HepG2 (cell line): Measurements from ENCODE around the gene ENTREP3. TPM values are rescaled to one million over a fixed set of nuclear protein-coding genes. Genes with fewer than 3 reads are reported as not detected.

Experiments used
- AKNA ChIP-seq: sonication (generic); formaldehyde crosslinking; IDR thresholded peaks from 2 replicates; pipeline ENCODE4 v1.4.0; 2020; ENCODE audit warnings: missing genetic modification reagents, borderline replicate concordance
- ARID4A ChIP-seq: sonication (generic); formaldehyde crosslinking; IDR thresholded peaks from 2 replicates; pipeline ENCODE4 v1.5.0; 2020; ENCODE audit warnings: mild to moderate bottlenecking, missing genetic modification reagents, borderline replicate concordance
- ARNT ChIP-seq: fragments of 450-650 bp; IDR thresholded peaks from 2 replicates; pipeline ENCODE4 v1.6.1; 2017
- EHMT2 ChIP-seq: fragments of 200-600 bp; sonication (generic); IDR thresholded peaks from 2 replicates; pipeline ENCODE4 v1.7.0; 2017; ENCODE audit warnings: antibody characterized with exemption, low read depth, low read length, borderline replicate concordance
- HOXA5 ChIP-seq: sonication (generic); formaldehyde crosslinking; IDR thresholded peaks from 2 replicates; pipeline ENCODE4 v1.4.0; 2020; ENCODE audit warnings: missing genetic modification reagents
- ISL2 ChIP-seq: sonication (generic); formaldehyde crosslinking; IDR thresholded peaks from 2 replicates; pipeline ENCODE4 v1.5.0; 2020; ENCODE audit warnings: missing genetic modification reagents
- PHF5A ChIP-seq: IDR thresholded peaks from one replicate; pipeline ENCODE4 v1.6.1; 2018; ENCODE audit warnings: low read depth, missing genetic modification reagents; ENCODE audit not compliant: unreplicated experiment
- REL ChIP-seq: sonication (generic); formaldehyde crosslinking; conservative IDR thresholded peaks from 2 replicates; pipeline ENCODE4 v1.8.0; 2022; ENCODE audit warnings: mild to moderate bottlenecking, missing genetic modification reagents, moderate library complexity
- ZBTB1 ChIP-seq: sonication (generic); formaldehyde crosslinking; IDR thresholded peaks from 2 replicates; pipeline ENCODE4 v1.4.0; 2020; ENCODE audit warnings: missing genetic modification reagents, borderline replicate concordance
- ZBTB25 ChIP-seq: IDR thresholded peaks from 2 replicates; pipeline ENCODE4 v1.6.1; 2018; ENCODE audit warnings: missing genetic modification reagents
- ZFAT ChIP-seq: sonication (generic); formaldehyde crosslinking; conservative IDR thresholded peaks from 2 replicates; pipeline ENCODE4 v1.8.1; 2023; ENCODE audit warnings: missing genetic modification reagents, inconsistent platforms
- ZNF138 ChIP-seq: sonication (generic); formaldehyde crosslinking; IDR thresholded peaks from 2 replicates; pipeline ENCODE4 v1.5.0; 2020; ENCODE audit warnings: mild to moderate bottlenecking, low read depth, missing genetic modification reagents
- ZNF281 ChIP-seq: sonication (generic); formaldehyde crosslinking; IDR thresholded peaks from 2 replicates; pipeline ENCODE4 v1.4.0; 2020; ENCODE audit warnings: missing genetic modification reagents, borderline replicate concordance
- ZNF350 ChIP-seq: sonication (generic); formaldehyde crosslinking; IDR thresholded peaks from 2 replicates; pipeline ENCODE4 v1.4.0; 2020; ENCODE audit warnings: mild to moderate bottlenecking, low read depth, missing genetic modification reagents, borderline replicate concordance
- ZNF7 ChIP-seq: IDR thresholded peaks from 2 replicates; pipeline ENCODE4 v1.6.1; 2016; ENCODE audit warnings: missing biosample characterization, missing genetic modification reagents
- ZNF777 ChIP-seq: sonication (generic); formaldehyde crosslinking; IDR thresholded peaks from 2 replicates; pipeline ENCODE4 v1.4.0; 2020; ENCODE audit warnings: missing genetic modification reagents
- polyA plus RNA-seq, 8 experiments: library from polyadenylated mRNA; depleted of rRNA in 3 of 8; stranded (reverse) in 7 of 8; unstranded in 1 of 8; fragments of >200 nt; fragmentation: Illumina TruSeq in 4 of 8; extraction: Trizol in 4 of 8; gene quantifications; 2 replicates each; pipeline versions ENCODE4 v1.2.1 to v1.2.3, GENCODE V29; 2011 to 2016; ENCODE audit warnings: low read depth in 4 of 8, missing spikeins in 1 of 8, mixed read lengths in 1 of 8; ENCODE audit not compliant: insufficient read depth in 1 of 8
- total RNA-seq, 5 experiments: library from RNA; depleted of rRNA; stranded (reverse); fragments of >200 nt; fragmentation: Illumina TruSeq; extraction: Trizol; gene quantifications; 2 replicates each; pipeline ENCODE4 v1.2.3, GENCODE V29; 2016; ENCODE audit warnings: low read depth in 1 of 5

ENTREP3 gene
- total and polyA plus RNA-seq, 2 of the 13 experiments (the other 11 are each of a cell fraction or from before 2014, with no cell fraction given), result 4.1 to 9.9 TPM

GRCh38 chr1:155227261-155228095 lies 27.8 kb downstream of the ENTREP3 start (continued):
- TF ChIP-seq ZFAT (CRISPR knock-in tag) (no peak), AKNA (CRISPR knock-in tag) (no peak), ZNF138 (CRISPR knock-in tag) (no peak), ARNT (no peak), ZNF281 (CRISPR knock-in tag) (peak; percentile 19; the same call in 1 of the 2 replicates), ARID4A (CRISPR knock-in tag) (peak; percentile 77), ZNF7 (CRISPR knock-in tag) (no peak), ZBTB25 (CRISPR knock-in tag) (peak; percentile 48), ZNF777 (CRISPR knock-in tag) (peak; percentile 51; the same call in 1 of the 2 replicates), ZNF350 (CRISPR knock-in tag) (peak; percentile 23; the same call in 1 of the 2 replicates), ISL2 (CRISPR knock-in tag) (no peak), HOXA5 (no peak), REL (no peak), EHMT2 (no peak), ZBTB1 (no peak), PHF5A (CRISPR knock-in tag) (peak; percentile 24)
